ENCODE data around the gene RNF208. TPM values are rescaled to one million over a fixed set of nuclear protein-coding genes. Genes with fewer than 3 reads are reported as not detected.
"Not testable (repeated sequence)": the region's sequence is repeated elsewhere in the genome, so short reads cannot be mapped to it uniquely, and the experiment has no call there.

Gene RNF208
- total RNA-seq, 1 experiment from 2014 or later, result 0.39 TPM

GRCh38 chr9:137240318-137240840, 18.3 kb upstream of the RNF208 start:
- peak; percentile 80 for DNase-seq (ENCODE audit: low read depth)

GRCh38 chr9:137239541-137240200, 17.6 kb upstream of the RNF208 start:
- not testable (repeated sequence) for DNase-seq (ENCODE audit: low read depth)

GRCh38 chr9:137237759-137238726, 16.0 kb upstream of the RNF208 start:
- DNase-seq (ENCODE audit: low read depth), result peak; percentile 45

GRCh38 chr9:137236936-137237421, 14.9 kb upstream of the RNF208 start:
- DNase-seq (ENCODE audit: low read depth), result no peak

- DNase-seq (ENCODE audit: low read depth), result peak; percentile 64
These were observed 14.3 kb upstream of the RNF208 start for GRCh38 chr9:137236238-137236935.

- DNase-seq (ENCODE audit: low read depth), result no peak
These were observed 13.6 kb upstream of the RNF208 start for GRCh38 chr9:137235424-137236237.

- no peak for DNase-seq (ENCODE audit: low read depth)
These were observed 12.9 kb upstream of the RNF208 start for GRCh38 chr9:137234758-137235423.

GRCh38 chr9:137234055-137234697, 12.1 kb upstream of the RNF208 start:
- no peak for DNase-seq (ENCODE audit: low read depth)

GRCh38 chr9:137233143-137233980, 11.3 kb upstream of the RNF208 start:
- no peak for DNase-seq (ENCODE audit: low read depth)

GRCh38 chr9:137232510-137232909, 10.5 kb upstream of the RNF208 start:
- no peak for DNase-seq (ENCODE audit: low read depth)

- DNase-seq (ENCODE audit: low read depth), result no peak
These were observed 10.1 kb upstream of the RNF208 start for GRCh38 chr9:137232101-137232500.

- no peak for DNase-seq (ENCODE audit: low read depth)
These were observed 9.5 kb upstream of the RNF208 start for GRCh38 chr9:137231372-137232039.

- DNase-seq (ENCODE audit: low read depth), result no peak
These were observed 8.8 kb upstream of the RNF208 start, which contains the start of gene SLC34A3 for GRCh38 chr9:137230705-137231371. Gene SLC34A3 (plus strand): TSS chr9:137230901. CDS start chr9:137231703, 802 bp downstream.

- no peak for DNase-seq (ENCODE audit: low read depth)
These were observed 8.1 kb upstream of the RNF208 start for GRCh38 chr9:137229903-137230704.

- DNase-seq (ENCODE audit: low read depth), result no peak
These were observed 7.2 kb upstream of the RNF208 start for GRCh38 chr9:137228968-137229896.

- no peak for DNase-seq (ENCODE audit: low read depth)
These were observed 6.5 kb upstream of the RNF208 start for GRCh38 chr9:137228506-137228967.

Measured in M059J (cell line).